ENCODE measurements around the gene RAPGEF4.

The RAPGEF4 gene

GRCh38 chr2:173049831-173050230 is 314.2 kb downstream of the RAPGEF4 start:
- Histone ChIP-seq H3K4me1 (ENCODE audit: control insufficient read depth, insufficient read depth, low read length, poor library complexity, severe bottlenecking) (no peaks in the 10 kb centered on the region), H3K36me3 (ENCODE audit: control insufficient read depth, insufficient read depth, low read length) (no peaks in the 10 kb centered on the region), H3K27me3 (replicated peaks; ENCODE audit: control insufficient read depth, insufficient read depth, low read length, poor library complexity, severe bottlenecking) (no peaks in the 10 kb centered on the region), H3K4me3 (ENCODE audit: insufficient read depth, low read depth, low read length, poor library complexity, severe bottlenecking) (no peak overlapping the region), H3K27ac (ENCODE audit: insufficient read depth, low read length, poor library complexity, severe bottlenecking) (no peak overlapping the region), H3K9me3 (ENCODE audit: control insufficient read depth, low read length) (no peaks in the 10 kb centered on the region)
- DNase-seq, result no peak

DNA sequence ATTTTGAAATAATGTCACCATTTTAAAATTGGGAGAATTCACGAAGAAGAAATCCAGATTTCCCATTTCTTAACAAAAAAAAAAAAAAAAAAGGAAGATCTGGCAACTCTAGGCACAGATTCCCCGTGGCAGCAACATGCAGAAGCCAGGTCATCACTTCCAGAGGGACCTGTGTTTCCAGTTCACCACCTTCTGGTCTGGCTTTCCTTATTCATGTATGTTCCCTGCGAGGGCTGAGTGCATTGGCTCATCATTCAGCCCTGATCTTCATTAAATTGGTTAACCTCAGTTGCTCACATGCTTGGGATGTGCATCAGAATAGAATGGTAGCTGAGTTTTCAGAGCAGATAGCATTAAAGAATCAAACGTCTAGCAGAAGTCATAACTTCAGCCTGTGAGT is 315.0 kb downstream of the RAPGEF4 start:
- no peak overlapping the region for H3K27ac ChIP-seq (ENCODE audit: insufficient read depth, low read length, poor library complexity, severe bottlenecking)
- H3K27me3 ChIP-seq (replicated peaks; ENCODE audit: control insufficient read depth, insufficient read depth, low read length, poor library complexity, severe bottlenecking), result no peaks in the 10 kb centered on the region
- DNase-seq, result no peak
- no peaks in the 10 kb centered on the region for H3K4me1 ChIP-seq (ENCODE audit: control insufficient read depth, insufficient read depth, low read length, poor library complexity, severe bottlenecking)
- H3K36me3 ChIP-seq (ENCODE audit: control insufficient read depth, insufficient read depth, low read length), result no peaks in the 10 kb centered on the region
- no peaks in the 10 kb centered on the region for H3K9me3 ChIP-seq (ENCODE audit: control insufficient read depth, low read length)
- H3K4me3 ChIP-seq (ENCODE audit: insufficient read depth, low read depth, low read length, poor library complexity, severe bottlenecking), result no peak overlapping the region

- DNase-seq, result no peak
- Histone ChIP-seq H3K4me1 (ENCODE audit: control insufficient read depth, insufficient read depth, low read length, poor library complexity, severe bottlenecking) (no peaks in the 10 kb centered on the region), H3K27ac (ENCODE audit: insufficient read depth, low read length, poor library complexity, severe bottlenecking) (no peak overlapping the region), H3K4me3 (ENCODE audit: insufficient read depth, low read depth, low read length, poor library complexity, severe bottlenecking) (no peak overlapping the region), H3K9me3 (ENCODE audit: control insufficient read depth, low read length) (no peaks in the 10 kb centered on the region), H3K27me3 (replicated peaks; ENCODE audit: control insufficient read depth, insufficient read depth, low read length, poor library complexity, severe bottlenecking) (no peaks in the 10 kb centered on the region), H3K36me3 (ENCODE audit: control insufficient read depth, insufficient read depth, low read length) (no peaks in the 10 kb centered on the region)
These were observed 316.0 kb downstream of the RAPGEF4 start for GRCh38 chr2:173051463-173052215.

- DNase-seq, result no peak
- H3K27me3 ChIP-seq (replicated peaks; ENCODE audit: control insufficient read depth, insufficient read depth, low read length, poor library complexity, severe bottlenecking), result no peaks in the 10 kb centered on the region
- no peak overlapping the region for H3K4me3 ChIP-seq (ENCODE audit: insufficient read depth, low read depth, low read length, poor library complexity, severe bottlenecking)
- no peaks in the 10 kb centered on the region for H3K9me3 ChIP-seq (ENCODE audit: control insufficient read depth, low read length)
- no peak overlapping the region for H3K27ac ChIP-seq (ENCODE audit: insufficient read depth, low read length, poor library complexity, severe bottlenecking)
- H3K4me1 ChIP-seq (ENCODE audit: control insufficient read depth, insufficient read depth, low read length, poor library complexity, severe bottlenecking), result no peaks in the 10 kb centered on the region
- no peaks in the 10 kb centered on the region for H3K36me3 ChIP-seq (ENCODE audit: control insufficient read depth, insufficient read depth, low read length)
These were observed 317.5 kb downstream of the RAPGEF4 start for GRCh38 chr2:173053043-173053699.

DNA sequence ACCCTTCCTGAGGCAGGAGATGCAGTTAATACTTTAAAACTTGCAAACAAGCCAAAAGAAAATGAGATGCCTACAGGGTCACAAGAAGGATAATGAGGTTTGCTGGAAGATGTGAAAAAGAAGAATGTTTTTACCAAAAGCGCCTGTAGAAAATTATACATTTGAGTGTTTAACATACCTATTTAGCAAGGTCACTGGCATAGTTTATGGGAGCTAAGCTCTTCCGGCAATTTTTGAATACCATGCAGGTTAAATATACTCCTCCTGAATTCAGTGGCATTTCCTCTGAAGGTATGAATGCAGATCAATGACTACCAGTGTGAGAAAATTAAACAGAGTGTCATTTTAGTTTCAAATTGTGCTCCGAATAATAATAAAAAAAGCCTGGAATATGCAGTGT is 318.8 kb downstream of the RAPGEF4 start:
- Histone ChIP-seq H3K36me3 (ENCODE audit: control insufficient read depth, insufficient read depth, low read length) (no peaks in the 10 kb centered on the region), H3K9me3 (ENCODE audit: control insufficient read depth, low read length) (no peaks in the 10 kb centered on the region), H3K4me3 (ENCODE audit: insufficient read depth, low read depth, low read length, poor library complexity, severe bottlenecking) (no peak overlapping the region), H3K27ac (ENCODE audit: insufficient read depth, low read length, poor library complexity, severe bottlenecking) (no peak overlapping the region), H3K27me3 (replicated peaks; ENCODE audit: control insufficient read depth, insufficient read depth, low read length, poor library complexity, severe bottlenecking) (no peaks in the 10 kb centered on the region), H3K4me1 (ENCODE audit: control insufficient read depth, insufficient read depth, low read length, poor library complexity, severe bottlenecking) (no peaks in the 10 kb centered on the region)
- no peak for DNase-seq

GRCh38 chr2:173056705-173057364 is 321.2 kb downstream of the RAPGEF4 start:
- H3K4me3 ChIP-seq (ENCODE audit: insufficient read depth, low read depth, low read length, poor library complexity, severe bottlenecking), result no peak overlapping the region
- no peaks in the 10 kb centered on the region for H3K27me3 ChIP-seq (replicated peaks; ENCODE audit: control insufficient read depth, insufficient read depth, low read length, poor library complexity, severe bottlenecking)
- no peak overlapping the region for H3K27ac ChIP-seq (ENCODE audit: insufficient read depth, low read length, poor library complexity, severe bottlenecking)
- H3K4me1 ChIP-seq (ENCODE audit: control insufficient read depth, insufficient read depth, low read length, poor library complexity, severe bottlenecking), result no peaks in the 10 kb centered on the region
- no peaks in the 10 kb centered on the region for H3K36me3 ChIP-seq (ENCODE audit: control insufficient read depth, insufficient read depth, low read length)
- H3K9me3 ChIP-seq (ENCODE audit: control insufficient read depth, low read length), result no peaks in the 10 kb centered on the region
- no peak for DNase-seq

DNA sequence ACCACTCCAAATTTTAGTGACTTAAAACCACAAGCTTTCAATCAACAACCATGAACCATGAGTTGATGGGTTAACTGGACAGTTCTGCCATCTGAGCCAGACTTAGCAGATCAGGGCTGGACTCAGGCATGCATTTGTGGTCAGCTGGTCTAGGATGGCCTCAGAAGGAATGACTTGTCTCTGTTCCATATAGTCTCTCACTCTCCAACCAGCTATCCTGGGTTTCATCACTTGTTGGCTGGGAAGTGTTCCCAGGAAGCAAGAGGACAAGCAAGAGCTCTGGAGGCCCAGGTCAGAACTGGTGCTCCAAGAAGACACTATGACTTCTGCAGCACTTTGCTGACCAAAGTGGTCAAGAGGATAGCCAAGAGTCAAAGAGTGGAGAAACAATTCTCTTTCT is 322.5 kb downstream of the RAPGEF4 start:
- no peak overlapping the region for H3K4me3 ChIP-seq (ENCODE audit: insufficient read depth, low read depth, low read length, poor library complexity, severe bottlenecking)
- no peaks in the 10 kb centered on the region for H3K27me3 ChIP-seq (replicated peaks; ENCODE audit: control insufficient read depth, insufficient read depth, low read length, poor library complexity, severe bottlenecking)
- DNase-seq, result no peak
- H3K9me3 ChIP-seq (ENCODE audit: control insufficient read depth, low read length), result no peaks in the 10 kb centered on the region
- H3K27ac ChIP-seq (ENCODE audit: insufficient read depth, low read length, poor library complexity, severe bottlenecking), result no peak overlapping the region
- no peaks in the 10 kb centered on the region for H3K4me1 ChIP-seq (ENCODE audit: control insufficient read depth, insufficient read depth, low read length, poor library complexity, severe bottlenecking)
- no peaks in the 10 kb centered on the region for H3K36me3 ChIP-seq (ENCODE audit: control insufficient read depth, insufficient read depth, low read length)

DNA sequence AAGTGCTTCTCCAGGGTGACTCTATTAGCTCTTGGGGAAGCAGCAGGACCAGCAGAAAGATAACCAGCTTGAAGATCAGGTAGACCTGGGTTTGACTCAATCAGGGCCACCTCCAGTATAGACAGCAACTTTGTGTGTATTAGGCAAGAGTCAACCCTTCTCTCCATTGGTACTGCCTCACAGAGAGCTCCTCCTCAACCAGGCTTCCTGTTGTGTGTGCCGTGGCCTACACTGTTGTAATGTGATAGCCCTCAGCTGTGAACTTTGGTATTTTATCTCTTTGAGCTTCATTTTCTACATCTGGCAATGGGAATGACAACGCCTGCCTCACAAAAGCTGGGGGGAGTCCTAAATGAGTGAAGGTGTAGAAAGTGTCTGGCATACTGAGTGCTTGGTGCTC is 323.0 kb downstream of the RAPGEF4 start:
- H3K4me3 ChIP-seq (ENCODE audit: insufficient read depth, low read depth, low read length, poor library complexity, severe bottlenecking), result no peak overlapping the region

DNA sequence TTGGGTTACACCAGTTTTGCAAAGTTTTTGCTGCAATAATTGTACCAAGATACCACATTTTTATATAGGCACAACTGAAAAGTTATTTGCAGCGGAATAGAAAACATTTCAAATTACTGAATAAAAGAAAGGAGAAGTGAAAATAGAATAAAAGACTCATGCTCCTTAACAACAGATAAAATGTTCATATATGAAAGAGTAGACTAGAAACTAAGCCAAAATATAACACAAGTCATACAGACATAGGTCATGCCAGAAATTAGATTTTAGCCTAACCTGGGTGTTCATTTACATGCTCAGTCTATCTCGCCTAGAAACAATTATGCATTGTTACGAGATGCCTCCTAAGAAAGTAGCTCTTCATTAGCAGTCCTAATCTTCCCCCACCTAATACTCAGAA is 323.6 kb downstream of the RAPGEF4 start:
- Histone ChIP-seq H3K36me3 (ENCODE audit: control insufficient read depth, insufficient read depth, low read length) (no peaks in the 10 kb centered on the region), H3K4me3 (ENCODE audit: insufficient read depth, low read depth, low read length, poor library complexity, severe bottlenecking) (no peak overlapping the region), H3K27ac (ENCODE audit: insufficient read depth, low read length, poor library complexity, severe bottlenecking) (no peak overlapping the region), H3K4me1 (ENCODE audit: control insufficient read depth, insufficient read depth, low read length, poor library complexity, severe bottlenecking) (no peaks in the 10 kb centered on the region), H3K9me3 (ENCODE audit: control insufficient read depth, low read length) (no peaks in the 10 kb centered on the region), H3K27me3 (replicated peaks; ENCODE audit: control insufficient read depth, insufficient read depth, low read length, poor library complexity, severe bottlenecking) (no peaks in the 10 kb centered on the region)
- DNase-seq, result no peak

More for the DNA sequence above, 323.0 kb downstream of the RAPGEF4 start:
- H3K4me1 ChIP-seq (ENCODE audit: control insufficient read depth, insufficient read depth, low read length, poor library complexity, severe bottlenecking), result no peaks in the 10 kb centered on the region
- H3K27ac ChIP-seq (ENCODE audit: insufficient read depth, low read length, poor library complexity, severe bottlenecking), result no peak overlapping the region
- no peaks in the 10 kb centered on the region for H3K36me3 ChIP-seq (ENCODE audit: control insufficient read depth, insufficient read depth, low read length)
- no peaks in the 10 kb centered on the region for H3K9me3 ChIP-seq (ENCODE audit: control insufficient read depth, low read length)
- no peaks in the 10 kb centered on the region for H3K27me3 ChIP-seq (replicated peaks; ENCODE audit: control insufficient read depth, insufficient read depth, low read length, poor library complexity, severe bottlenecking)
- no peak for DNase-seq

DNA sequence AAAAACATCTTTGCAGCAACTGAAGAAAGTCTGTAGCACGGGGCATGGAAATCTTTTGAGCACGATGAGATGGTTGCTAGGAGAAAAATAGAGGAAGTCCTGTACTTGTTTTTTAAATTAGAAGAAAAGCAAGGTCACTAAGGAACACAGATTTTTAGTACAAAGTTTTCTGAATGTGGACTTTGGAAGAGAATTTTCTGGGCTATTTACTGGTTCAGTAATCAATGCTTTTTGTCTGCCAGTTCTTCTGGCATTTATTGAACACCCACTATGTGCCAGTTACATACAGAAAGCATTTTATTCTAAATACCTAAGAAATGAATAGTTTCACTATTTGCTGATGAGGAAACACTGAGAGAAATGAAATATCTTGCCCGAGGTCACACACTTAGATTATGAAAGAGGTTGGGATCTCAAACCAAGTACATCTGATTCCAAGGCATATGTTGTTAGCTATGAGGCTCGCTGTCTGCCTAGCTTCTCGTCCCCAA is 324.4 kb downstream of the RAPGEF4 start:
- Histone ChIP-seq H3K4me1 (ENCODE audit: control insufficient read depth, insufficient read depth, low read length, poor library complexity, severe bottlenecking) (no peaks in the 10 kb centered on the region), H3K4me3 (ENCODE audit: insufficient read depth, low read depth, low read length, poor library complexity, severe bottlenecking) (no peak overlapping the region), H3K27ac (ENCODE audit: insufficient read depth, low read length, poor library complexity, severe bottlenecking) (no peak overlapping the region), H3K36me3 (ENCODE audit: control insufficient read depth, insufficient read depth, low read length) (no peaks in the 10 kb centered on the region), H3K27me3 (replicated peaks; ENCODE audit: control insufficient read depth, insufficient read depth, low read length, poor library complexity, severe bottlenecking) (no peaks in the 10 kb centered on the region), H3K9me3 (ENCODE audit: control insufficient read depth, low read length) (no peaks in the 10 kb centered on the region)
- DNase-seq, result no peak

Measured in effector memory CD4-positive, alpha-beta T cell (primary cell).